ENCODE measurements around the gene EBF4.

EBF4 gene

DNA sequence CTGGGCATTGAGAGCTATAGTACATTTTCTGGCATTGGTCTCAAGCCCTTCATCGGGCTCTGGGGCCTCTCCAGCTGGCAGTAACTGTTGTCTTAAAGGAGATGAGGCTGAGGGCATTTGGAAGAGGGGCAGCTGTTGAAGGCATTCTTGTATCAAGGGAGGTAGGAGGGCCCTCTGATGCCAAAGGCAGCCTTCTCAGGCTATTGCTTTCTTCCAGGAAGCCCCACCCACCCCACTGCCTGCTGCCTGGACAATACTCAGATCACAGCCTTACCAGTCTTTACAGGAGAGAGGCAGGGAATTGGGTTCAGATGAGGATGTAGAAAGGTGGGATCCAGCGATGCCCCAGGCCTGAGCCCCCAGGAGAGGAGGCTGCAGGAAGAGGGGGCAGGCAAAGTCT is 61.8 kb downstream of the EBF4 start:
- Histone ChIP-seq H3K9ac (ENCODE audit: low read length) (no peak overlapping the region), H3K23ac (ENCODE audit: low read length) (no peak overlapping the region), H3K79me1 (ENCODE audit: low read length) (no peaks in the 10 kb centered on the region), H3K4me3 (ENCODE audit: low read depth, low read length) (no peak overlapping the region), H3K36me3 (ENCODE audit: control insufficient read depth in 1 of 2, insufficient read depth in 2 of 2, low read length in 2 of 2) (no peaks in the 10 kb centered on the region), H3K27ac (ENCODE audit: low read depth, low read length) (no peak overlapping the region), H2BK12ac (ENCODE audit: low read length) (no peak overlapping the region), H3K79me2 (ENCODE audit: control insufficient read depth, insufficient read depth, low read length, poor library complexity) (no peaks in the 10 kb centered on the region), H4K91ac (ENCODE audit: low read depth, low read length) (no peak overlapping the region), H2AK5ac (ENCODE audit: low read length) (no peak overlapping the region), H3K14ac (ENCODE audit: low read length) (no peak overlapping the region), H2AFZ (ENCODE audit: insufficient read depth, low read length, poor library complexity) (no peak overlapping the region), H3K4me1 (ENCODE audit: control insufficient read depth in 1 of 2, insufficient read depth in 2 of 2, low read length in 2 of 2) (peaks cover 6 to 13% of the 10 kb centered on the region in 2 experiments), H3K4me2 (ENCODE audit: low read length) (no peak overlapping the region), H3K9me3 (ENCODE audit: insufficient read depth, low read depth, low read length) (no peaks in the 10 kb centered on the region), H2BK5ac (ENCODE audit: low read depth, low read length, poor library complexity) (no peak overlapping the region), H3K4ac (ENCODE audit: low read depth, low read length) (no peak overlapping the region), H3K18ac (ENCODE audit: low read length) (no peak overlapping the region), H4K8ac (ENCODE audit: low read depth, low read length) (no peak overlapping the region), H2BK120ac (ENCODE audit: insufficient read depth, low read length, poor library complexity) (no peak overlapping the region), H4K12ac (ENCODE audit: low read depth, low read length) (no peak overlapping the region), H3K27me3 (ENCODE audit: insufficient read depth, low read length) (peaks cover 42% of the 10 kb centered on the region)
- no CpG with 5 or more reads among the region's 2 CpGs for WGBS (ENCODE audit: extremely low coverage, insufficient coverage, insufficient read length)
- no peak for DNase-seq

GRCh38 chr20:2755451-2756055 is 63.0 kb downstream of the EBF4 start:
- no peak overlapping the region for H3K4me2 ChIP-seq (ENCODE audit: low read length)
- no peak overlapping the region for H2BK5ac ChIP-seq (ENCODE audit: low read depth, low read length, poor library complexity)
- no peak overlapping the region for H4K12ac ChIP-seq (ENCODE audit: low read depth, low read length)
- H3K79me2 ChIP-seq (ENCODE audit: control insufficient read depth, insufficient read depth, low read length, poor library complexity): no peaks in the 10 kb centered on the region
- no peaks in the 10 kb centered on the region for H3K79me1 ChIP-seq (ENCODE audit: low read length)
- H3K4me3 ChIP-seq (ENCODE audit: low read depth, low read length): no peak overlapping the region
- H3K14ac ChIP-seq (ENCODE audit: low read length): no peak overlapping the region
- no peak overlapping the region for H4K91ac ChIP-seq (ENCODE audit: low read depth, low read length)
- no peak overlapping the region for H3K9ac ChIP-seq (ENCODE audit: low read length)
- no peak overlapping the region for H3K23ac ChIP-seq (ENCODE audit: low read length)
- no peak overlapping the region for H3K18ac ChIP-seq (ENCODE audit: low read length)
- no peak overlapping the region for H2AK5ac ChIP-seq (ENCODE audit: low read length)
- no CpG with 5 or more reads among the region's 18 CpGs for WGBS (ENCODE audit: extremely low coverage, insufficient coverage, insufficient read length)
- no peak overlapping the region for H2AFZ ChIP-seq (ENCODE audit: insufficient read depth, low read length, poor library complexity)
- no peak for DNase-seq
- H3K4ac ChIP-seq (ENCODE audit: low read depth, low read length): no peak overlapping the region
- H2BK120ac ChIP-seq (ENCODE audit: insufficient read depth, low read length, poor library complexity): no peak overlapping the region
- H3K9me3 ChIP-seq (ENCODE audit: insufficient read depth, low read depth, low read length): no peaks in the 10 kb centered on the region
- H3K36me3 ChIP-seq (ENCODE audit: control insufficient read depth in 1 of 2, insufficient read depth in 2 of 2, low read length in 2 of 2): no peaks in the 10 kb centered on the region
- peaks cover 6 to 13% of the 10 kb centered on the region in 2 experiments for H3K4me1 ChIP-seq (ENCODE audit: control insufficient read depth in 1 of 2, insufficient read depth in 2 of 2, low read length in 2 of 2)
- peaks cover 30% of the 10 kb centered on the region for H3K27me3 ChIP-seq (ENCODE audit: insufficient read depth, low read length)
- no peak overlapping the region for H4K8ac ChIP-seq (ENCODE audit: low read depth, low read length)
- no peak overlapping the region for H2BK12ac ChIP-seq (ENCODE audit: low read length)
- H3K27ac ChIP-seq (ENCODE audit: low read depth, low read length): no peak overlapping the region

DNA sequence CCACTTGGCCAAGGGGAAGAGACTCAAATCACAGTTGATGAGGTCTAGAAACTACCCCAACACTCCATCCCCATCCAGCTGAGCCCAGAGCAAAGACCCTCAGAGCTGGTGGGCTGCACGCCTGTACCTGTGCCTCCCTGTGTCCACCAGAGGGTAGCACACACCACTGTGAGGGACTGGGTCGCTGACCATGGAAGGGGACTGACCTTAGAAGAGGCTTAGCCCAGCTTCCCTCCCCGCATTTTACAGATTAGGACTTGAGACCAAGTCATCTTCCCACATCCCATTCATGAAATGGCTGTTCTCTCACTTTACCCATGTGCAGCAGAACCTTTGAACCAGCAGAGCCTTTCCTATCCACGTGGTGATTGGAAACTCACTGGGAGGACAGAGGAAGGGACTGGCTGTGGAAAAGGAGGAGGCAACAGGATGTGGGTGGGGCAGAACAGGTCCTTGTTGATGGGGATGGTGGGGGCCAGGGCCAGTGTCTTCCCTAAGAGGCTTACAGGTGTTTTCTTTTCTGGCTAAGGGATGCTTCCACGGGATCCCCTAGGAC is 63.6 kb downstream of the EBF4 start:
- no peak overlapping the region for H3K27ac ChIP-seq (ENCODE audit: low read depth, low read length)
- H3K79me1 ChIP-seq (ENCODE audit: low read length): no peaks in the 10 kb centered on the region
- H3K36me3 ChIP-seq (ENCODE audit: control insufficient read depth in 1 of 2, insufficient read depth in 2 of 2, low read length in 2 of 2): no peaks in the 10 kb centered on the region
- no peak overlapping the region for H2AFZ ChIP-seq (ENCODE audit: insufficient read depth, low read length, poor library complexity)
- no peak overlapping the region for H4K8ac ChIP-seq (ENCODE audit: low read depth, low read length)
- H4K12ac ChIP-seq (ENCODE audit: low read depth, low read length): no peak overlapping the region
- no peaks in the 10 kb centered on the region for H3K9me3 ChIP-seq (ENCODE audit: insufficient read depth, low read depth, low read length)
- no peak overlapping the region for H2BK5ac ChIP-seq (ENCODE audit: low read depth, low read length, poor library complexity)
- no peak overlapping the region for H3K4ac ChIP-seq (ENCODE audit: low read depth, low read length)
- H3K4me1 ChIP-seq (ENCODE audit: control insufficient read depth in 1 of 2, insufficient read depth in 2 of 2, low read length in 2 of 2): peaks cover 6 to 13% of the 10 kb centered on the region in 2 experiments
- DNase-seq: peak; percentile 32 to 60
- no CpG with 5 or more reads among the region's 5 CpGs for WGBS (ENCODE audit: extremely low coverage, insufficient coverage, insufficient read length)
- H3K4me2 ChIP-seq (ENCODE audit: low read length): no peak overlapping the region
- no peak overlapping the region for H3K18ac ChIP-seq (ENCODE audit: low read length)
- no peaks in the 10 kb centered on the region for H3K79me2 ChIP-seq (ENCODE audit: control insufficient read depth, insufficient read depth, low read length, poor library complexity)
- H2BK12ac ChIP-seq (ENCODE audit: low read length): no peak overlapping the region
- no peak overlapping the region for H3K23ac ChIP-seq (ENCODE audit: low read length)
- no peak overlapping the region for H2BK120ac ChIP-seq (ENCODE audit: insufficient read depth, low read length, poor library complexity)
- no peak overlapping the region for H3K9ac ChIP-seq (ENCODE audit: low read length)
- no peak overlapping the region for H3K14ac ChIP-seq (ENCODE audit: low read length)
- H3K4me3 ChIP-seq (ENCODE audit: low read depth, low read length): no peak overlapping the region
- H4K91ac ChIP-seq (ENCODE audit: low read depth, low read length): no peak overlapping the region
- peaks cover 25% of the 10 kb centered on the region for H3K27me3 ChIP-seq (ENCODE audit: insufficient read depth, low read length)
- no peak overlapping the region for H2AK5ac ChIP-seq (ENCODE audit: low read length)

DNA sequence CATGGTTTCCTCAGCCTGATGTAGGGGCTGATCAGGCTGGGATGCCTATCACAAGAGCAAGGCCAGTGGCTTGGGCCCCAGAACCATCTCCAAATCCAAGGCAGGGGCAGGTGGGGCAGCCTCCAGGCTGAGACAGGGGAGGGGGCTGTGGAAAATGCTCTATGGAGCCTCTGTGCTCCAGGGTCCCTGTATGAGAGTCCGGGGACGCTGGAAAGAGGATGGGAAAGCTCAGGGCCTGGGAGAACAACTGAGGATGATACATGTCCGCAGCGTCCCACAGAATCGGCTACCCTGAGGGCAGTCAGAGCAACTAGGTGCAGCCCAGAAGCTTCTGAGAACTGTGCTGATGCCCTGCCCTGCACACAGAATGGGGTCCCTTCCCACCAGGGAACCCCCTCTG is 64.4 kb downstream of the EBF4 start:
- no peak overlapping the region for H4K8ac ChIP-seq (ENCODE audit: low read depth, low read length)
- DNase-seq: no peak
- H4K91ac ChIP-seq (ENCODE audit: low read depth, low read length): no peak overlapping the region
- H3K23ac ChIP-seq (ENCODE audit: low read length): no peak overlapping the region
- H3K14ac ChIP-seq (ENCODE audit: low read length): no peak overlapping the region
- H2BK12ac ChIP-seq (ENCODE audit: low read length): no peak overlapping the region
- H3K9me3 ChIP-seq (ENCODE audit: insufficient read depth, low read depth, low read length): no peaks in the 10 kb centered on the region
- peaks cover 16% of the 10 kb centered on the region for H3K27me3 ChIP-seq (ENCODE audit: insufficient read depth, low read length)
- H3K36me3 ChIP-seq (ENCODE audit: control insufficient read depth in 1 of 2, insufficient read depth in 2 of 2, low read length in 2 of 2): no peaks in the 10 kb centered on the region
- H4K12ac ChIP-seq (ENCODE audit: low read depth, low read length): no peak overlapping the region
- no peak overlapping the region for H3K9ac ChIP-seq (ENCODE audit: low read length)
- H3K4me1 ChIP-seq (ENCODE audit: control insufficient read depth in 1 of 2, insufficient read depth in 2 of 2, low read length in 2 of 2): peaks cover 6 to 10% of the 10 kb centered on the region in 2 experiments
- H3K4me2 ChIP-seq (ENCODE audit: low read length): no peak overlapping the region
- H3K27ac ChIP-seq (ENCODE audit: low read depth, low read length): no peak overlapping the region
- H2AK5ac ChIP-seq (ENCODE audit: low read length): no peak overlapping the region
- no peaks in the 10 kb centered on the region for H3K79me1 ChIP-seq (ENCODE audit: low read length)
- no peaks in the 10 kb centered on the region for H3K79me2 ChIP-seq (ENCODE audit: control insufficient read depth, insufficient read depth, low read length, poor library complexity)
- H2AFZ ChIP-seq (ENCODE audit: insufficient read depth, low read length, poor library complexity): no peak overlapping the region
- H2BK5ac ChIP-seq (ENCODE audit: low read depth, low read length, poor library complexity): no peak overlapping the region
- H2BK120ac ChIP-seq (ENCODE audit: insufficient read depth, low read length, poor library complexity): no peak overlapping the region
- H3K18ac ChIP-seq (ENCODE audit: low read length): no peak overlapping the region
- whole genome bisulfite sequencing (ENCODE audit: extremely low coverage, insufficient coverage, insufficient read length): no CpG with 5 or more reads among the region's 5 CpGs
- H3K4me3 ChIP-seq (ENCODE audit: low read depth, low read length): no peak overlapping the region
- H3K4ac ChIP-seq (ENCODE audit: low read depth, low read length): no peak overlapping the region

Measured in trophoblast cell (in vitro differentiated cells and primary cell).